HepG2 (cell line): ENCODE data around the gene MISFA. TPM values are rescaled to one million over a fixed set of nuclear protein-coding genes. Genes with fewer than 3 reads are reported as not detected.

ENCODE experiments used
- ARID2 ChIP-seq: sonication (generic); formaldehyde crosslinking; IDR thresholded peaks from 2 replicates; pipeline ENCODE4 v1.8.1; 2022; ENCODE audit warnings: mild to moderate bottlenecking, missing genetic modification reagents, borderline replicate concordance
- ASH2L ChIP-seq: fragments of 300-600, 200-600 bp; sonication (generic); IDR thresholded peaks from 2 replicates; pipeline ENCODE4 v1.7.0; 2017; ENCODE audit warnings: low read depth, mild to moderate bottlenecking, moderate library complexity, mixed read lengths, low read length; ENCODE audit not compliant: insufficient read length
- ATF7 ChIP-seq, 2 experiments: fragments of 450-650 bp in 1 of 2; sonication (generic) in 1 of 2; formaldehyde crosslinking in 1 of 2; IDR thresholded peaks; 2 replicates each; pipeline versions ENCODE4 v1.4.0 to v1.6.1; 2016 to 2020; ENCODE audit warnings: antibody characterized with exemption in 1 of 2, mild to moderate bottlenecking in 1 of 2, missing genetic modification reagents in 1 of 2
- CBFB ChIP-seq: sonication (generic); formaldehyde crosslinking; IDR thresholded peaks from 2 replicates; pipeline ENCODE4 v1.4.0; 2020; ENCODE audit warnings: missing genetic modification reagents
- GATAD2A ChIP-seq: IDR thresholded peaks from 2 replicates; pipeline ENCODE4 v1.6.1; 2016
- GTF2F1 ChIP-seq: fragments of 150-350 bp; IDR thresholded peaks from 2 replicates; pipeline ENCODE4 v1.6.1; 2014; ENCODE audit warnings: low read length
- HDAC1 ChIP-seq: sonication (generic); formaldehyde crosslinking; IDR thresholded peaks from 2 replicates; pipeline ENCODE4 v1.5.1; 2020; ENCODE audit warnings: mild to moderate bottlenecking, missing genetic modification reagents
- MAFF ChIP-seq: IDR thresholded peaks from 2 replicates; pipeline ENCODE4 v1.6.1; 2011; ENCODE audit warnings: low read depth, low read length, improper control_type of control experiment
- NCOA1 ChIP-seq: sonication (generic); formaldehyde crosslinking; IDR thresholded peaks from 2 replicates; pipeline ENCODE4 v1.9.0; 2021; ENCODE audit warnings: missing genetic modification reagents
- PRMT3 ChIP-seq: sonication (generic); formaldehyde crosslinking; IDR thresholded peaks from 2 replicates; pipeline ENCODE4 v1.8.1; 2022; ENCODE audit warnings: low read depth, mild to moderate bottlenecking, moderate library complexity, missing genetic modification reagents, borderline replicate concordance
- SMARCC2 ChIP-seq: fragments of 450-650 bp; IDR thresholded peaks from 2 replicates; pipeline ENCODE4 v1.6.1; 2017; ENCODE audit warnings: antibody characterized with exemption, mild to moderate bottlenecking
- SOX6 ChIP-seq, 2 experiments: fragments of 450-650 bp in 1 of 2; sonication (generic) in 1 of 2; formaldehyde crosslinking in 1 of 2; IDR thresholded peaks; 2 replicates each; pipeline versions ENCODE4 v1.4.0 to v1.6.1; 2017 to 2020; ENCODE audit warnings: antibody characterized with exemption in 1 of 2, mild to moderate bottlenecking in 1 of 2, missing genetic modification reagents in 1 of 2
- ZC3H13 ChIP-seq: sonication (generic); formaldehyde crosslinking; IDR thresholded peaks from 2 replicates; pipeline ENCODE4 v1.8.1; 2023; ENCODE audit warnings: mild to moderate bottlenecking, missing genetic modification reagents, moderate library complexity
- ZNF260 ChIP-seq: sonication (generic); formaldehyde crosslinking; IDR thresholded peaks from 2 replicates; pipeline ENCODE4 v1.4.0; 2020; ENCODE audit warnings: missing genetic modification reagents, low read depth, mild to moderate bottlenecking, borderline replicate concordance
- ZNF264 ChIP-seq: sonication (generic); formaldehyde crosslinking; IDR thresholded peaks from 2 replicates; pipeline ENCODE4 v1.4.0; 2020; ENCODE audit warnings: missing genetic modification reagents
- ZNF317 ChIP-seq: sonication (generic); formaldehyde crosslinking; IDR thresholded peaks from 2 replicates; pipeline ENCODE4 v1.5.0; 2020; ENCODE audit warnings: mild to moderate bottlenecking, missing genetic modification reagents
- ZNF530 ChIP-seq: sonication (generic); formaldehyde crosslinking; IDR thresholded peaks from 2 replicates; pipeline ENCODE4 v1.5.0; 2020; ENCODE audit warnings: low read depth, mild to moderate bottlenecking, missing genetic modification reagents
- ZNF558 ChIP-seq: sonication (generic); formaldehyde crosslinking; IDR thresholded peaks from 2 replicates; pipeline ENCODE4 v1.9.0; 2022; ENCODE audit warnings: mild to moderate bottlenecking, missing genetic modification reagents, borderline replicate concordance
- ZNF652 ChIP-seq: IDR thresholded peaks from 2 replicates; pipeline ENCODE4 v1.6.1; 2016; ENCODE audit warnings: low read depth, borderline replicate concordance
- ZNF7 ChIP-seq: IDR thresholded peaks from 2 replicates; pipeline ENCODE4 v1.6.1; 2016; ENCODE audit warnings: missing biosample characterization, missing genetic modification reagents
- polyA plus RNA-seq, 8 experiments: library from polyadenylated mRNA; depleted of rRNA in 3 of 8; stranded (reverse) in 7 of 8; unstranded in 1 of 8; fragments of >200 nt; fragmentation: Illumina TruSeq in 4 of 8; extraction: Trizol in 4 of 8; gene quantifications; 2 replicates each; pipeline versions ENCODE4 v1.2.1 to v1.2.3, GENCODE V29; 2011 to 2016; ENCODE audit warnings: low read depth in 4 of 8, missing spikeins in 1 of 8, mixed read lengths in 1 of 8; ENCODE audit not compliant: insufficient read depth in 1 of 8
- total RNA-seq, 5 experiments: library from RNA; depleted of rRNA; stranded (reverse); fragments of >200 nt; fragmentation: Illumina TruSeq; extraction: Trizol; gene quantifications; 2 replicates each; pipeline ENCODE4 v1.2.3, GENCODE V29; 2016; ENCODE audit warnings: low read depth in 1 of 5
- TF ChIP-seq, protein P1 (sequence below): sonication (generic); formaldehyde crosslinking; IDR thresholded peaks from 2 replicates; pipeline ENCODE4 v1.4.0; 2020; ENCODE audit warnings: missing genetic modification reagents
- TF ChIP-seq, protein P2 (sequence below), 2 experiments: sonication (generic) in 1 of 2; formaldehyde crosslinking in 1 of 2; IDR thresholded peaks; 2 replicates each; pipeline versions ENCODE4 v1.4.0 to v1.6.1; 2016 to 2020; ENCODE audit warnings: borderline replicate concordance in 1 of 2, low read depth in 1 of 2, mild to moderate bottlenecking in 1 of 2, missing genetic modification reagents in 1 of 2
- TF ChIP-seq, protein P3 (sequence below): sonication (generic); formaldehyde crosslinking; IDR thresholded peaks from 2 replicates; pipeline ENCODE4 v1.4.0; 2020; ENCODE audit warnings: missing genetic modification reagents, borderline replicate concordance

Gene MISFA
- total and polyA plus RNA-seq, 2 of the 13 experiments (the other 11 are each of a cell fraction or from before 2014, with no cell fraction given), result 1.4 to 5.4 TPM

DNA sequence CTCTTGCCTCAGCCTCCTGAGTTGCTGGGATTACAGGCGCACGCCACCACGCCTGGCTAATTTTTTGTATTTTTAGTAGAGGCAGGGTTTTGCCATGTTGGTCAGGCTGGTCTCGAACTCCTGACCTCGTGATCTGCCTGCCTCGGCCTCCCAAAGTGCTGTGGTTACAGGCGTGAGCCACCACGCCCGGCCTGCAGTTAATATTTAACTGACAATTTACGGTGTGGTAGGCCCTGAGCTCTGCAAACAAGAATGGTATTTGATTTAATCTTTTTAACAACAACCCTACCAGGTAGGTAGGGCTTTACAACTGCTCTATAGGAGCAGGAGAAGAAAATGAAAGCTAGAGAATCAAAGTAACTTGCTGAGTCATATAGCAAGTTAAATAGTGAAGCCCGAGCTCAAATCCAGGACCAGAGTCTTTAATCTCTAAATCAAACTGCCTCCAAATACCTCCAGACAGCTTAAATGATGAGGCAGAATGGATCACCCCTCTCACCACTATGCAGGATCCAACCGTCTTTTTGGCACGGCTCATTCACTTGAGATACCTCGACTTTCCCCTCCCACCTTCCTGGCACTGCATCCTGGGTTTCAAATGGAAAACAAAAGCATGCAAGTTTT lies 20.5 kb upstream of the MISFA start (continued):
- no peak for TF ChIP-seq ZNF260 (CRISPR knock-in tag)
- TF ChIP-seq ARID2, result 0 out of 2 replicates have a peak, but pooled peaks have one; percentile 44
- TF ChIP-seq, protein P1, sequence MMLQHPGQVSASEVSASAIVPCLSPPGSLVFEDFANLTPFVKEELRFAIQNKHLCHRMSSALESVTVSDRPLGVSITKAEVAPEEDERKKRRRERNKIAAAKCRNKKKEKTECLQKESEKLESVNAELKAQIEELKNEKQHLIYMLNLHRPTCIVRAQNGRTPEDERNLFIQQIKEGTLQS (CRISPR knock-in tag), result no peak
- TF ChIP-seq ZNF558 (CRISPR knock-in tag), result no peak
- no peak for TF ChIP-seq ZC3H13
- TF ChIP-seq PRMT3 (CRISPR knock-in tag), result no peak
- 0 out of 2 replicates have a peak, but pooled peaks have one; percentile 26 for TF ChIP-seq ZNF264 (CRISPR knock-in tag)
- peak; percentile 70; the same call in 1 of the 2 replicates for TF ChIP-seq CBFB
- TF ChIP-seq, protein P2, sequence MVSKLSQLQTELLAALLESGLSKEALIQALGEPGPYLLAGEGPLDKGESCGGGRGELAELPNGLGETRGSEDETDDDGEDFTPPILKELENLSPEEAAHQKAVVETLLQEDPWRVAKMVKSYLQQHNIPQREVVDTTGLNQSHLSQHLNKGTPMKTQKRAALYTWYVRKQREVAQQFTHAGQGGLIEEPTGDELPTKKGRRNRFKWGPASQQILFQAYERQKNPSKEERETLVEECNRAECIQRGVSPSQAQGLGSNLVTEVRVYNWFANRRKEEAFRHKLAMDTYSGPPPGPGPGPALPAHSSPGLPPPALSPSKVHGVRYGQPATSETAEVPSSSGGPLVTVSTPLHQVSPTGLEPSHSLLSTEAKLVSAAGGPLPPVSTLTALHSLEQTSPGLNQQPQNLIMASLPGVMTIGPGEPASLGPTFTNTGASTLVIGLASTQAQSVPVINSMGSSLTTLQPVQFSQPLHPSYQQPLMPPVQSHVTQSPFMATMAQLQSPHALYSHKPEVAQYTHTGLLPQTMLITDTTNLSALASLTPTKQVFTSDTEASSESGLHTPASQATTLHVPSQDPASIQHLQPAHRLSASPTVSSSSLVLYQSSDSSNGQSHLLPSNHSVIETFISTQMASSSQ (IDR thresholded peaks at IDR 0.05; ENCODE audit: low read depth), result peak; percentile 92
- TF ChIP-seq, protein P2 (CRISPR knock-in tag; IDR thresholded peaks at IDR 0.05; ENCODE audit: borderline replicate concordance), result peak; percentile 98
- TF ChIP-seq HDAC1 (CRISPR knock-in tag), result peak; percentile 67; the same call in 1 of the 2 replicates
- TF ChIP-seq SOX6 (IDR thresholded peaks at IDR 0.05), result no peak
- TF ChIP-seq SOX6 (CRISPR knock-in tag; IDR thresholded peaks at IDR 0.05), result peak; percentile 66; the same call in 1 of the 2 replicates
- TF ChIP-seq GTF2F1, result no peak
- no peak for TF ChIP-seq ZNF317 (CRISPR knock-in tag)
- no peak for TF ChIP-seq ATF7 (IDR thresholded peaks at IDR 0.05)
- TF ChIP-seq ATF7 (CRISPR knock-in tag; IDR thresholded peaks at IDR 0.05), result no peak
- TF ChIP-seq, protein P3, sequence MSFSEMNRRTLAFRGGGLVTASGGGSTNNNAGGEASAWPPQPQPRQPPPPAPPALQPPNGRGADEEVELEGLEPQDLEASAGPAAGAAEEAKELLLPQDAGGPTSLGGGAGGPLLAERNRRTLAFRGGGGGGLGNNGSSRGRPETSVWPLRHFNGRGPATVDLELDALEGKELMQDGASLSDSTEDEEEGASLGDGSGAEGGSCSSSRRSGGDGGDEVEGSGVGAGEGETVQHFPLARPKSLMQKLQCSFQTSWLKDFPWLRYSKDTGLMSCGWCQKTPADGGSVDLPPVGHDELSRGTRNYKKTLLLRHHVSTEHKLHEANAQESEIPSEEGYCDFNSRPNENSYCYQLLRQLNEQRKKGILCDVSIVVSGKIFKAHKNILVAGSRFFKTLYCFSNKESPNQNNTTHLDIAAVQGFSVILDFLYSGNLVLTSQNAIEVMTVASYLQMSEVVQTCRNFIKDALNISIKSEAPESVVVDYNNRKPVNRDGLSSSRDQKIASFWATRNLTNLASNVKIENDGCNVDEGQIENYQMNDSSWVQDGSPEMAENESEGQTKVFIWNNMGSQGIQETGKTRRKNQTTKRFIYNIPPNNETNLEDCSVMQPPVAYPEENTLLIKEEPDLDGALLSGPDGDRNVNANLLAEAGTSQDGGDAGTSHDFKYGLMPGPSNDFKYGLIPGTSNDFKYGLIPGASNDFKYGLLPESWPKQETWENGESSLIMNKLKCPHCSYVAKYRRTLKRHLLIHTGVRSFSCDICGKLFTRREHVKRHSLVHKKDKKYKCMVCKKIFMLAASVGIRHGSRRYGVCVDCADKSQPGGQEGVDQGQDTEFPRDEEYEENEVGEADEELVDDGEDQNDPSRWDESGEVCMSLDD (CRISPR knock-in tag), result no peak
- no peak for TF ChIP-seq ZNF7 (CRISPR knock-in tag)
- peak; percentile 59 for TF ChIP-seq MAFF
- TF ChIP-seq ZNF530 (CRISPR knock-in tag), result no peak
- TF ChIP-seq SMARCC2, result no peak
- TF ChIP-seq ASH2L, result peak; percentile 52
- TF ChIP-seq NCOA1, result 0 out of 2 replicates have a peak, but pooled peaks have one; percentile 63
- TF ChIP-seq ZNF652 (CRISPR knock-in tag), result no peak
- peak; percentile 49 for TF ChIP-seq GATAD2A (CRISPR knock-in tag)
